Epithelial cell of esophagus (primary cell): Measurements from ENCODE around the gene PROK2.

ENCODE experiments used
- DNase-seq: peaks from one replicate; pipeline ENCODE4 v3.0.0; 2010; ENCODE audit warnings: low read depth
- H3K4me3 ChIP-seq: 2 replicates; pipeline ENCODE4 v1.5.1; 2011; ENCODE audit warnings: mild to moderate bottlenecking, low read length, control low read depth
- CTCF ChIP-seq: IDR thresholded peaks from 2 replicates; pipeline ENCODE4 v1.5.1; 2011; ENCODE audit warnings: low read depth, mild to moderate bottlenecking, low read length, control low read depth, inconsistent platforms; ENCODE audit not compliant: insufficient read depth; ENCODE audit errors: missing control alignments

The PROK2 gene

GRCh38 chr3:71784201-71784913 is 591 bp downstream of the PROK2 start:
- no peak for DNase-seq
- TF ChIP-seq CTCF: no peak
- no peak overlapping the region for H3K4me3 ChIP-seq

- DNase-seq: no peak
- no peak overlapping the region for H3K4me3 ChIP-seq
- no peak for TF ChIP-seq CTCF
Measured at GRCh38 chr3:71783152-71783551, 1.8 kb downstream of the PROK2 start.

- no peak for TF ChIP-seq CTCF
- H3K4me3 ChIP-seq: no peak overlapping the region
- DNase-seq: no peak
Measured at GRCh38 chr3:71780430-71780829, 4.5 kb downstream of the PROK2 start.

GRCh38 chr3:71779674-71780377 is 5.1 kb downstream of the PROK2 start:
- TF ChIP-seq CTCF: no peak
- no peak overlapping the region for H3K4me3 ChIP-seq
- DNase-seq: no peak

- no peak overlapping the region for H3K4me3 ChIP-seq
- no peak for TF ChIP-seq CTCF
- no peak for DNase-seq
Measured at GRCh38 chr3:71778353-71778752, 6.6 kb downstream of the PROK2 start.

GRCh38 chr3:71776538-71776937 is 8.4 kb downstream of the PROK2 start:
- H3K4me3 ChIP-seq: no peak overlapping the region
- no peak for TF ChIP-seq CTCF
- DNase-seq: no peak
